ENCODE results near the gene POLH. TPM values are rescaled to one million over a fixed set of nuclear protein-coding genes. Genes with fewer than 3 reads are reported as not detected.

POLH gene
- total and polyA plus RNA-seq, 9 of the 15 experiments (the other 6 are each of a cell fraction or from before 2014, with no cell fraction given), result 5.8 to 31.6 (median 20.6) TPM

GRCh38 chr6:43627008-43627825 is 51.2 kb downstream of the POLH start (continued):
- TF ChIP-seq ZBTB7A (IDR thresholded peaks at IDR 0.05; ENCODE audit: borderline replicate concordance, control insufficient read depth, low read depth, low read length), result no peak
- TF ChIP-seq CBX1 (IDR thresholded peaks at IDR 0.05; ENCODE audit: low read depth), result no peak
- TF ChIP-seq RBM15 (IDR thresholded peaks at IDR 0.05; ENCODE audit: insufficient read depth, low read length), result no peak
- no peak for TF ChIP-seq ZC3H4 (CRISPR knock-in tag; IDR thresholded peaks at IDR 0.05; ENCODE audit: borderline replicate concordance)
- TF ChIP-seq ZNF121 (CRISPR knock-in tag; conservative IDR thresholded peaks at IDR 0.05), result no peak
- TF ChIP-seq CHCHD3 (CRISPR knock-in tag; IDR thresholded peaks at IDR 0.05), result no peak
- TF ChIP-seq ILK (tag; IDR thresholded peaks at IDR 0.05; ENCODE audit: borderline replicate concordance, low read depth), result peak; percentile 64
- no peak for TF ChIP-seq ZNF695 (CRISPR knock-in tag; IDR thresholded peaks at IDR 0.05)
- TF ChIP-seq BMI1 (IDR thresholded peaks at IDR 0.05; ENCODE audit: low read length), result no peak
- peak; percentile 69; the same call in 1 of the 2 replicates for TF ChIP-seq ELF1 (tag; IDR thresholded peaks at IDR 0.05)
- no peak for TF ChIP-seq ZNF551 (CRISPR knock-in tag; IDR thresholded peaks at IDR 0.05)
- TF ChIP-seq ZNF184 (CRISPR knock-in tag; IDR thresholded peaks at IDR 0.05), result no peak
- no peak for TF ChIP-seq HDGF (IDR thresholded peaks at IDR 0.05)
- TF ChIP-seq MTF1 (CRISPR knock-in tag; IDR thresholded peaks at IDR 0.05; ENCODE audit: borderline replicate concordance), result no peak
- peak; percentile 96 for TF ChIP-seq GTF2E2 (tag; IDR thresholded peaks at IDR 0.05)
- no peak for TF ChIP-seq SREBF2 (CRISPR knock-in tag; IDR thresholded peaks at IDR 0.05)
- no peak for TF ChIP-seq KDM2B (CRISPR knock-in tag; IDR thresholded peaks at IDR 0.05)
- no peak for TF ChIP-seq TRIM28 (IDR thresholded peaks at IDR 0.05)
- TF ChIP-seq ARID3B (CRISPR knock-in tag; IDR thresholded peaks at IDR 0.05; ENCODE audit: borderline replicate concordance), result no peak
- TF ChIP-seq RHOXF2B (CRISPR knock-in tag; conservative IDR thresholded peaks at IDR 0.05), result no peak
- TF ChIP-seq PYGO2 (tag; IDR thresholded peaks at IDR 0.05), result peak; percentile 50; the same call in 1 of the 2 replicates
- TF ChIP-seq CSDE1 (IDR thresholded peaks at IDR 0.05), result no peak
- TF ChIP-seq STAT5A (IDR thresholded peaks at IDR 0.05; ENCODE audit: borderline replicate concordance, low read length), result no peak
- 0 out of 2 replicates have a peak, but pooled peaks have one; percentile 70 for TF ChIP-seq ZNF717 (CRISPR knock-in tag; IDR thresholded peaks at IDR 0.05)
- TF ChIP-seq ATF7 (IDR thresholded peaks at IDR 0.05), result peak; percentile 99
- no peak for TF ChIP-seq ZNF696 (CRISPR knock-in tag; conservative IDR thresholded peaks at IDR 0.05)
- no peak for TF ChIP-seq ZNF778 (CRISPR knock-in tag; IDR thresholded peaks at IDR 0.05)
- no peak for TF ChIP-seq EWSR1 (IDR thresholded peaks at IDR 0.05; ENCODE audit: borderline replicate concordance, low read depth, partially characterized antibody)
- TF ChIP-seq TRIM24 (IDR thresholded peaks at IDR 0.05), result peak; percentile 81 to 82; a peak in 3 of 4 replicates
- peak; percentile 66 for TF ChIP-seq ZEB2 (IDR thresholded peaks at IDR 0.05)
